22Rv1 (cell line): ENCODE results near the gene PDE6A.

ENCODE experiments used
- H3K27ac ChIP-seq: fragments of 450-650 bp; 2 replicates; pipeline ENCODE4 v1.5.1; 2017
- ZFX ChIP-seq: fragments of 450-650 bp; IDR thresholded peaks from 2 replicates; pipeline ENCODE4 v1.6.1; 2017; ENCODE audit warnings: antibody characterized with exemption, borderline replicate concordance
- TF ChIP-seq, protein P1 (sequence below): fragments of 450-650 bp; IDR thresholded peaks from 2 replicates; pipeline ENCODE4 v1.5.1; 2017; ENCODE audit warnings: mild to moderate bottlenecking

PDE6A gene

GRCh38 chr5:149922950-149923349 is 21.6 kb downstream of the PDE6A start:
- no peak overlapping the region for H3K27ac ChIP-seq
- TF ChIP-seq ZFX, result no peak
- TF ChIP-seq, protein P1, sequence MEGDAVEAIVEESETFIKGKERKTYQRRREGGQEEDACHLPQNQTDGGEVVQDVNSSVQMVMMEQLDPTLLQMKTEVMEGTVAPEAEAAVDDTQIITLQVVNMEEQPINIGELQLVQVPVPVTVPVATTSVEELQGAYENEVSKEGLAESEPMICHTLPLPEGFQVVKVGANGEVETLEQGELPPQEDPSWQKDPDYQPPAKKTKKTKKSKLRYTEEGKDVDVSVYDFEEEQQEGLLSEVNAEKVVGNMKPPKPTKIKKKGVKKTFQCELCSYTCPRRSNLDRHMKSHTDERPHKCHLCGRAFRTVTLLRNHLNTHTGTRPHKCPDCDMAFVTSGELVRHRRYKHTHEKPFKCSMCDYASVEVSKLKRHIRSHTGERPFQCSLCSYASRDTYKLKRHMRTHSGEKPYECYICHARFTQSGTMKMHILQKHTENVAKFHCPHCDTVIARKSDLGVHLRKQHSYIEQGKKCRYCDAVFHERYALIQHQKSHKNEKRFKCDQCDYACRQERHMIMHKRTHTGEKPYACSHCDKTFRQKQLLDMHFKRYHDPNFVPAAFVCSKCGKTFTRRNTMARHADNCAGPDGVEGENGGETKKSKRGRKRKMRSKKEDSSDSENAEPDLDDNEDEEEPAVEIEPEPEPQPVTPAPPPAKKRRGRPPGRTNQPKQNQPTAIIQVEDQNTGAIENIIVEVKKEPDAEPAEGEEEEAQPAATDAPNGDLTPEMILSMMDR, result no peak

GRCh38 chr5:149921597-149921996 is 23.0 kb downstream of the PDE6A start:
- no peak overlapping the region for H3K27ac ChIP-seq
- TF ChIP-seq, protein P1, result no peak
- no peak for TF ChIP-seq ZFX

- TF ChIP-seq ZFX, result no peak
- TF ChIP-seq, protein P1, result no peak
- H3K27ac ChIP-seq, result no peak overlapping the region
These were observed 27.4 kb downstream of the PDE6A start for GRCh38 chr5:149917073-149917676.

DNA sequence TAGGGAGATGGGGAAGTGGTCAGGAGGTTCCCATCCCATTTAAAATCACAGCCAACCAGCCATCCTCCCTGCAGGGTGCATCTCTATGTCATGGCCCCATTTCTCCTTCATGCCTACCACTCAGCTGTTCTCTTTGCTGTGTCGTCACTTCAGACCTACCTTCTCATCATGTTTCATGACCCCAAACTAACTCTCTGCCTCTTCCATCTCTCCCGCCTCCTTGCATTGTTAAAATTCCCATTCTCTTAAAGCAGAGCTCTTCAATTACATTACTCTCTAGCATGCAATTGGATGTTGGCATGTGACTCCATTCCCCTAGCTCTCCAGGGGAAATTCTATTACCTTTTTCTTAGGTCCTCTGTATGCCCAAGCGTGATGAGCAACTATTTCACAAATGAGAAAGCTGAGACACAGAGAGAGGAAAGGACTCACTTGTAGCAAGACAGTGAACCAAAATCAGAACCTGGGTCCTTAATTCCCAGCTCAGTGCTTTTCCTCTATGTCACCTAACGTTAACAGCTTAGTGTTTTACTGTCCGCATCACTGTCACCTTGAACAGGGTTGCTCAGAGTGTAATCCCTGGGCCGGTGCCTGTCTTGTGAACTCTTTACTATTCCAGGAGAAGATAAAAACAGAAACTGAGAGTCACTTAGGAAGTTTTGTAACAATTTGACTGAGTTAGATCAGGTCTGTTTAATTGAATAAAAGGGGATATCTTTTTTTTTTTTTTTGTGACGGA is 28.1 kb downstream of the PDE6A start:
- TF ChIP-seq, protein P1, result no peak
- TF ChIP-seq ZFX, result no peak
- no peak overlapping the region for H3K27ac ChIP-seq

- no peak overlapping the region for H3K27ac ChIP-seq
- TF ChIP-seq ZFX, result no peak
These were observed 29.0 kb downstream of the PDE6A start for GRCh38 chr5:149915392-149916260.

GRCh38 chr5:149913436-149914419 is 30.9 kb downstream of the PDE6A start:
- no peak overlapping the region for H3K27ac ChIP-seq
- no peak for TF ChIP-seq ZFX
- TF ChIP-seq, protein P1, result no peak

GRCh38 chr5:149912226-149912871 is 32.2 kb downstream of the PDE6A start:
- H3K27ac ChIP-seq, result no peak overlapping the region
- TF ChIP-seq ZFX, result no peak
- TF ChIP-seq, protein P1, result no peak
